HepG2 (cell line): ENCODE data around the gene PEPD. TPM values are rescaled to one million over a fixed set of nuclear protein-coding genes. Genes with fewer than 3 reads are reported as not detected.

Experiments
- ATAC-seq: fragments of 200-7000 bp; cut with Tn5 transposase; 3 replicates; pipeline ENCODE4 v1.9.1; 2020; ENCODE audit warnings: mild to moderate bottlenecking, moderate library complexity
- BruUV-seq: library from RNA; stranded (reverse); fragments of 400-500 nt; replicated peaks from 2 replicates; lab custom pipeline; 2021; lab: Mats Ljungman, UMichigan
- CTCF ChIA-PET: fragments of 300-600 bp; formaldehyde crosslinking; extraction: SDS; loops from one replicate; lab custom pipeline; 2021; ENCODE audit warnings: low total read pairs, inconsistent platforms, low intra/inter-chr PET ratio; lab: Yijun Ruan, JAX
- POLR2A ChIA-PET: fragments of 350-600 bp; sonication (Branson Sonifier 250); formaldehyde crosslinking; loops from one replicate; lab custom pipeline; 2020; ENCODE audit warnings: antibody characterized with exemption, inconsistent platforms; lab: Yijun Ruan, JAX
- DNase-seq: peaks from one replicate; pipeline ENCODE4 v3.0.0-alpha.2; 2015; ENCODE audit warnings: low spot score
- FAIRE-seq: peaks from 3 replicates; lab custom pipeline; 2011; peaks lifted over from hg19 to GRCh38; lab: Jason Lieb, UNC
- H2AFZ ChIP-seq: one replicate; pipeline ENCODE4 v1.6.1; 2011; ENCODE audit warnings: low read length, inconsistent platforms
- H3K27ac ChIP-seq: fragments of 300-600 bp; 3 replicates; pipeline ENCODE4 v1.8.0; 2011; ENCODE audit warnings: mixed run types, mild to moderate bottlenecking, mixed read lengths, low read length, inconsistent platforms; ENCODE audit not compliant: insufficient read depth; ENCODE audit errors: extremely low read length
- H3K27me3 ChIP-seq, 2 experiments: fragments of 200-600 bp in 1 of 2; 2 replicates in 1 of 2; 3 replicates in 1 of 2; pipeline versions ENCODE4 v1.6.0 to v1.8.0; 2011; ENCODE audit warnings: low read length in 2 of 2, mild to moderate bottlenecking in 2 of 2, moderate library complexity in 2 of 2, inconsistent platforms in 1 of 2; ENCODE audit not compliant: insufficient read depth in 2 of 2, control insufficient read depth in 1 of 2
- H3K36me3 ChIP-seq, 2 experiments: fragments of 200-600 bp in 1 of 2; replicated peaks in 1 of 2; 2 replicates in 1 of 2; 3 replicates in 1 of 2; pipeline versions ENCODE4 v1.5.1 to v1.8.0; 2011; ENCODE audit warnings: low read length in 2 of 2, inconsistent platforms in 1 of 2; ENCODE audit not compliant: insufficient read depth in 2 of 2, control insufficient read depth in 1 of 2
- H3K4me1 ChIP-seq: 2 replicates; pipeline ENCODE4 v1.5.1; 2012; ENCODE audit warnings: low read length, inconsistent platforms; ENCODE audit not compliant: insufficient read depth
- H3K4me2 ChIP-seq: 2 replicates; pipeline ENCODE4 v1.6.0; 2011; ENCODE audit warnings: low read depth, low read length, inconsistent platforms
- H3K4me3 ChIP-seq, 3 experiments: fragments of 200-600 bp in 1 of 3; sonication (generic), shearing (Covaris generic) in 1 of 3; replicated peaks in 1 of 3; 2 replicates each; pipeline ENCODE4 v1.5.1; 2011 to 2016; ENCODE audit warnings: low read length in 3 of 3, inconsistent platforms in 2 of 3, low read depth in 2 of 3, mild to moderate bottlenecking in 2 of 3, control low read depth in 1 of 3, mixed read lengths in 1 of 3; ENCODE audit not compliant: insufficient read depth in 1 of 3
- H3K79me2 ChIP-seq: one replicate; pipeline ENCODE4 v1.6.1; 2011; ENCODE audit warnings: low read length, inconsistent platforms; ENCODE audit not compliant: insufficient read depth
- H3K9ac ChIP-seq: 2 replicates; pipeline ENCODE4 v1.6.0; 2011; ENCODE audit warnings: mild to moderate bottlenecking, low read depth, low read length, inconsistent platforms; ENCODE audit not compliant: insufficient read depth
- H3K9me3 ChIP-seq: 2 replicates; pipeline ENCODE4 v1.5.1; 2012; ENCODE audit warnings: mild to moderate bottlenecking, low read length
- H4K20me1 ChIP-seq: 2 replicates; pipeline ENCODE4 v1.6.0; 2011; ENCODE audit warnings: inconsistent platforms, mild to moderate bottlenecking, low read length, moderate library complexity; ENCODE audit not compliant: insufficient read depth
- GZF1 ChIP-seq: sonication (generic); formaldehyde crosslinking; IDR thresholded peaks from 2 replicates; pipeline ENCODE4 v1.5.1; 2020; ENCODE audit warnings: mild to moderate bottlenecking, missing genetic modification reagents
- MLLT10 ChIP-seq: sonication (generic); formaldehyde crosslinking; IDR thresholded peaks from 2 replicates; pipeline ENCODE4 v1.4.0; 2020; ENCODE audit warnings: missing genetic modification reagents
- MYNN ChIP-seq: sonication (generic); formaldehyde crosslinking; IDR thresholded peaks from 2 replicates; pipeline ENCODE4 v1.4.0; 2020; ENCODE audit warnings: mild to moderate bottlenecking, low read depth, missing genetic modification reagents
- NR2F1 ChIP-seq, 2 experiments: fragments of 450-650 bp in 1 of 2; formaldehyde crosslinking in 1 of 2; IDR thresholded peaks; 2 replicates each; pipeline versions ENCODE4 v1.5.0 to v1.6.1; 2016 to 2020; ENCODE audit warnings: mild to moderate bottlenecking in 1 of 2, missing compliant biosample characterization in 1 of 2, missing genetic modification reagents in 1 of 2, moderate library complexity in 1 of 2
- PCBP2 ChIP-seq: fragments of 200-400 bp; formaldehyde crosslinking; optimal IDR thresholded peaks from 2 replicates; pipeline ENCODE3; 2018; ENCODE audit warnings: low read length, low read depth; ENCODE audit not compliant: poor library complexity, severe bottlenecking
- RARA ChIP-seq: IDR thresholded peaks from 2 replicates; pipeline ENCODE4 v1.6.1; 2016; ENCODE audit warnings: missing genetic modification reagents, missing compliant biosample characterization
- ZNF160 ChIP-seq: sonication (generic); formaldehyde crosslinking; IDR thresholded peaks from 2 replicates; pipeline ENCODE4 v1.8.0; 2022; ENCODE audit warnings: mild to moderate bottlenecking, inconsistent platforms, missing genetic modification reagents
- ZNF567 ChIP-seq: sonication (generic); formaldehyde crosslinking; IDR thresholded peaks from 2 replicates; pipeline ENCODE4 v1.8.1; 2023; ENCODE audit warnings: mild to moderate bottlenecking, missing genetic modification reagents, borderline replicate concordance
- ZNF766 ChIP-seq: sonication (generic); formaldehyde crosslinking; IDR thresholded peaks from 2 replicates; pipeline ENCODE4 v1.5.0; 2020; ENCODE audit warnings: missing genetic modification reagents, borderline replicate concordance
- WGBS: methylation state at CpG from one replicate; pipeline ENCODE4 v1.1.6; 2017; ENCODE audit warnings: low lambda C conversion rate; 5-methylcytosine and 5-hydroxymethylcytosine counted together
- in situ Hi-C: cut with HindIII; loops from 2 replicates; pipeline ENCODE4 v1.10.0; 2017; ENCODE audit warnings: low pct_unique_long_range_greater_than_20kb; ENCODE audit not compliant: extremely low pct_ligation_motif_present
- intact Hi-C: fragments of 100-400 bp; cut with micrococcal nuclease; formaldehyde crosslinking; loops from one replicate; pipeline ENCODE4 v1.10.0; 2022; ENCODE audit not compliant: unreplicated experiment
- polyA plus RNA-seq, 8 experiments: library from polyadenylated mRNA; depleted of rRNA in 3 of 8; stranded (reverse) in 7 of 8; unstranded in 1 of 8; fragments of >200 nt; fragmentation: Illumina TruSeq in 4 of 8; extraction: Trizol in 4 of 8; gene quantifications; 2 replicates each; pipeline versions ENCODE4 v1.2.1 to v1.2.3, GENCODE V29; 2011 to 2016; ENCODE audit warnings: low read depth in 4 of 8, missing spikeins in 1 of 8, mixed read lengths in 1 of 8; ENCODE audit not compliant: insufficient read depth in 1 of 8
- total RNA-seq, 5 experiments: library from RNA; depleted of rRNA; stranded (reverse); fragments of >200 nt; fragmentation: Illumina TruSeq; extraction: Trizol; gene quantifications; 2 replicates each; pipeline ENCODE4 v1.2.3, GENCODE V29; 2016; ENCODE audit warnings: low read depth in 1 of 5
- TF ChIP-seq, protein P1 (sequence below): sonication (generic); formaldehyde crosslinking; conservative IDR thresholded peaks from 2 replicates; pipeline ENCODE4 v1.8.0; 2022; ENCODE audit warnings: low read depth, missing genetic modification reagents
- TF ChIP-seq, protein P2 (sequence below): sonication (generic); formaldehyde crosslinking; IDR thresholded peaks from 2 replicates; pipeline ENCODE4 v1.9.0; 2021; ENCODE audit warnings: missing genetic modification reagents, borderline replicate concordance
- TF ChIP-seq, protein P3 (sequence below): sonication (generic); formaldehyde crosslinking; IDR thresholded peaks from 2 replicates; pipeline ENCODE4 v1.4.0; 2020; ENCODE audit warnings: missing genetic modification reagents
- TF ChIP-seq, protein P4 (sequence below): sonication (generic); formaldehyde crosslinking; conservative IDR thresholded peaks from 2 replicates; pipeline ENCODE4 v1.8.0; 2022; ENCODE audit warnings: mild to moderate bottlenecking, moderate library complexity, missing genetic modification reagents

PEPD gene
- total and polyA plus RNA-seq, 2 of the 13 experiments (the other 11 are each of a cell fraction or from before 2014, with no cell fraction given), result 60.7 to 75.1 TPM

DNA sequence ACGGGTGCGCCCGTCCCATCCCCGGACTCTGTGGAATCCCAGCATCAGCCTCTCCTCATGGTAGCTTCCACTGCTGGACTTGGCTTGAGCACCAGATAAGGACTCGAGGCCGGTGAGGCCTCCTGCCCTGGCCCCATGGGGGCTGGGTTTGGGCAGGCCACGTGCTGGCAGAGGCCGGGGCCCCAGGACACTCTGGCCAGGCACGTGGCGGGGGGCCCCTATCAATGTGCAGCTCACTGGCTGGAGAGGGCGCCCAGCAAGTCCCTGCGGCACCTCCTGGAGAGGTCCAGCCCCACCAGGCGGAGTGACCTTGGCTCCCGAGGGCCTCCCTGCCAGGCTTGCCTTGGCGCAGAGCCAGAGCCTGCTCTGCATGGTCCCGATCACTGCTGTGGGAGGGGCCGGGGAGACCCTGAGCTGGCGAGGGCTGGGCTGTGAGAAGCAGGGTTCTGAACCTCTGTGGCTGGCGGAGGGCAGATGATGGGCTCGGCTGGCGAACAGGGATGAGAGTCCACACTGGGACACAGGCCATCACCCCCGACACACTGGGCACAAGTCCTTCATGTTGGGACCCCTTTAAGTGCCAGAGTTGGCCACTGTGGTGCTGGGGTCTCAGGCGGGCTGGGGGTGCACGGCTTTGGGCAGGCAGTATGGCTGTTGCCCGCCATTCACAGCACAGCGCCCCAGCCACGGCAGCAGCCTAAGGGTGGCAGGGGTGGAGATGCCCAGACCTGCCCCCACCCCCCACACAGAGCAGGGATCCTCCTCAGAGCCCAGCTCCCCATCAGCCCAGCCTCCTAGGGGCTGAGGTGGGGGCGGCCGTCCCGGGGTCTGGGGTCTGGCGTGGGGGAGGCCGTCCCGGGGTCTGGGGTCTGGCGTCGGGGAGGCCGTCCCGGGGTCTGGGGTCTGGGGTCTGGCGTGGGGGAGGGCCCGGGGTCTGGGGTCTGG lies 129.0 kb downstream of the PEPD start:
- H3K4me1 ChIP-seq, result peaks cover 79% of the 10 kb centered on the region
- no CpG with 5 or more reads among the region's 39 CpGs for WGBS
- no peaks in the 10 kb centered on the region for H3K27me3 ChIP-seq
- peak; percentile 58 for ATAC-seq
- no TSS peak for BruUV-seq
- peaks cover 0 to 2% of the 10 kb centered on the region in 2 experiments; a peak in 1 of 5 replicates for H3K36me3 ChIP-seq
- peak overlapping the region; percentile 29 to 64 (median 49); a peak in 5 of 6 replicates for H3K4me3 ChIP-seq
- H2AFZ ChIP-seq, result no peak overlapping the region
- in situ Hi-C loops, result no loop called here
- intact Hi-C loops, result loop anchor here (5.0 kb wide), 1 partner anchor 90 kb away; the partner anchor contains the start of gene CEBPA
- H3K9ac ChIP-seq, result peak overlapping the region; percentile 59
- POLR2A ChIA-PET, result interaction anchor here (1.0 to 4.7 kb wide), 16 partner anchors 10 to 146 kb away, joined by 3 to 58 read pairs (median 9); partner anchors contain the start of genes CEBPA and CEBPG
- peak; percentile 87 for FAIRE-seq
- peaks cover 5% of the 10 kb centered on the region for H3K79me2 ChIP-seq
- no peaks in the 10 kb centered on the region for H3K9me3 ChIP-seq
- peak; percentile 92 for DNase-seq
- no peaks in the 10 kb centered on the region for H4K20me1 ChIP-seq
- CTCF ChIA-PET, result no interaction called here
- H3K27ac ChIP-seq, result peak overlapping the region; percentile 94
- peak overlapping the region; percentile 70 for H3K4me2 ChIP-seq
- peak; percentile 97; the same call in 1 of the 2 replicates for TF ChIP-seq ZNF160
- TF ChIP-seq, protein P1, sequence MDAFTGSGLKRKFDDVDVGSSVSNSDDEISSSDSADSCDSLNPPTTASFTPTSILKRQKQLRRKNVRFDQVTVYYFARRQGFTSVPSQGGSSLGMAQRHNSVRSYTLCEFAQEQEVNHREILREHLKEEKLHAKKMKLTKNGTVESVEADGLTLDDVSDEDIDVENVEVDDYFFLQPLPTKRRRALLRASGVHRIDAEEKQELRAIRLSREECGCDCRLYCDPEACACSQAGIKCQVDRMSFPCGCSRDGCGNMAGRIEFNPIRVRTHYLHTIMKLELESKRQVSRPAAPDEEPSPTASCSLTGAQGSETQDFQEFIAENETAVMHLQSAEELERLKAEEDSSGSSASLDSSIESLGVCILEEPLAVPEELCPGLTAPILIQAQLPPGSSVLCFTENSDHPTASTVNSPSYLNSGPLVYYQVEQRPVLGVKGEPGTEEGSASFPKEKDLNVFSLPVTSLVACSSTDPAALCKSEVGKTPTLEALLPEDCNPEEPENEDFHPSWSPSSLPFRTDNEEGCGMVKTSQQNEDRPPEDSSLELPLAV, result peak; percentile 96; the same call in 1 of the 2 replicates
- TF ChIP-seq RARA, result peak; percentile 92
- TF ChIP-seq, protein P2, sequence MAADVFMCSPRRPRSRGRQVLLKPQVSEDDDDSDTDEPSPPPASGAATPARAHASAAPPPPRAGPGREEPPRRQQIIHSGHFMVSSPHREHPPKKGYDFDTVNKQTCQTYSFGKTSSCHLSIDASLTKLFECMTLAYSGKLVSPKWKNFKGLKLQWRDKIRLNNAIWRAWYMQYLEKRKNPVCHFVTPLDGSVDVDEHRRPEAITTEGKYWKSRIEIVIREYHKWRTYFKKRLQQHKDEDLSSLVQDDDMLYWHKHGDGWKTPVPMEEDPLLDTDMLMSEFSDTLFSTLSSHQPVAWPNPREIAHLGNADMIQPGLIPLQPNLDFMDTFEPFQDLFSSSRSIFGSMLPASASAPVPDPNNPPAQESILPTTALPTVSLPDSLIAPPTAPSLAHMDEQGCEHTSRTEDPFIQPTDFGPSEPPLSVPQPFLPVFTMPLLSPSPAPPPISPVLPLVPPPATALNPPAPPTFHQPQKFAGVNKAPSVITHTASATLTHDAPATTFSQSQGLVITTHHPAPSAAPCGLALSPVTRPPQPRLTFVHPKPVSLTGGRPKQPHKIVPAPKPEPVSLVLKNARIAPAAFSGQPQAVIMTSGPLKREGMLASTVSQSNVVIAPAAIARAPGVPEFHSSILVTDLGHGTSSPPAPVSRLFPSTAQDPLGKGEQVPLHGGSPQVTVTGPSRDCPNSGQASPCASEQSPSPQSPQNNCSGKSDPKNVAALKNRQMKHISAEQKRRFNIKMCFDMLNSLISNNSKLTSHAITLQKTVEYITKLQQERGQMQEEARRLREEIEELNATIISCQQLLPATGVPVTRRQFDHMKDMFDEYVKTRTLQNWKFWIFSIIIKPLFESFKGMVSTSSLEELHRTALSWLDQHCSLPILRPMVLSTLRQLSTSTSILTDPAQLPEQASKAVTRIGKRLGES, result peak; percentile 99
- TF ChIP-seq MLLT10 (CRISPR knock-in tag), result peak; percentile 92
- TF ChIP-seq ZNF567 (CRISPR knock-in tag), result peak; percentile 68; the same call in 1 of the 2 replicates
- no peak for TF ChIP-seq PCBP2
- TF ChIP-seq, protein P3, sequence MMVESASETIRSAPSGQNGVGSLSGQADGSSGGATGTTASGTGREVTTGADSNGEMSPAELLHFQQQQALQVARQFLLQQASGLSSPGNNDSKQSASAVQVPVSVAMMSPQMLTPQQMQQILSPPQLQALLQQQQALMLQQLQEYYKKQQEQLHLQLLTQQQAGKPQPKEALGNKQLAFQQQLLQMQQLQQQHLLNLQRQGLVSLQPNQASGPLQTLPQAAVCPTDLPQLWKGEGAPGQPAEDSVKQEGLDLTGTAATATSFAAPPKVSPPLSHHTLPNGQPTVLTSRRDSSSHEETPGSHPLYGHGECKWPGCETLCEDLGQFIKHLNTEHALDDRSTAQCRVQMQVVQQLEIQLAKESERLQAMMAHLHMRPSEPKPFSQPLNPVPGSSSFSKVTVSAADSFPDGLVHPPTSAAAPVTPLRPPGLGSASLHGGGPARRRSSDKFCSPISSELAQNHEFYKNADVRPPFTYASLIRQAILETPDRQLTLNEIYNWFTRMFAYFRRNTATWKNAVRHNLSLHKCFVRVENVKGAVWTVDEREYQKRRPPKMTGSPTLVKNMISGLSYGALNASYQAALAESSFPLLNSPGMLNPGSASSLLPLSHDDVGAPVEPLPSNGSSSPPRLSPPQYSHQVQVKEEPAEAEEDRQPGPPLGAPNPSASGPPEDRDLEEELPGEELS (CRISPR knock-in tag), result peak; percentile 91
- peak; percentile 98 for TF ChIP-seq MYNN (CRISPR knock-in tag)
- peak; percentile 95; the same call in 1 of the 2 replicates for TF ChIP-seq GZF1 (CRISPR knock-in tag)
- TF ChIP-seq NR2F1 (CRISPR knock-in tag; IDR thresholded peaks at IDR 0.05), result peak in 1 of 2 experiments; percentile 77; a peak in 1 of 4 replicates
- TF ChIP-seq ZNF766, result peak; percentile 100
- TF ChIP-seq, protein P4, sequence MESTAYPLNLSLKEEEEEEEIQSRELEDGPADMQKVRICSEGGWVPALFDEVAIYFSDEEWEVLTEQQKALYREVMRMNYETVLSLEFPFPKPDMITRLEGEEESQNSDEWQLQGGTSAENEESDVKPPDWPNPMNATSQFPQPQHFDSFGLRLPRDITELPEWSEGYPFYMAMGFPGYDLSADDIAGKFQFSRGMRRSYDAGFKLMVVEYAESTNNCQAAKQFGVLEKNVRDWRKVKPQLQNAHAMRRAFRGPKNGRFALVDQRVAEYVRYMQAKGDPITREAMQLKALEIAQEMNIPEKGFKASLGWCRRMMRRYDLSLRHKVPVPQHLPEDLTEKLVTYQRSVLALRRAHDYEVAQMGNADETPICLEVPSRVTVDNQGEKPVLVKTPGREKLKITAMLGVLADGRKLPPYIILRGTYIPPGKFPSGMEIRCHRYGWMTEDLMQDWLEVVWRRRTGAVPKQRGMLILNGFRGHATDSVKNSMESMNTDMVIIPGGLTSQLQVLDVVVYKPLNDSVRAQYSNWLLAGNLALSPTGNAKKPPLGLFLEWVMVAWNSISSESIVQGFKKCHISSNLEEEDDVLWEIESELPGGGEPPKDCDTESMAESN (CRISPR knock-in tag), result peak; percentile 100
